Right hindlimb (tissue), 1 donor: ENCODE results near the gene WASL.

Source experiments
- DNase-seq: peaks from one replicate; pipeline ENCODE4 v3.0.0-alpha.2; 2018

WASL gene

DNA sequence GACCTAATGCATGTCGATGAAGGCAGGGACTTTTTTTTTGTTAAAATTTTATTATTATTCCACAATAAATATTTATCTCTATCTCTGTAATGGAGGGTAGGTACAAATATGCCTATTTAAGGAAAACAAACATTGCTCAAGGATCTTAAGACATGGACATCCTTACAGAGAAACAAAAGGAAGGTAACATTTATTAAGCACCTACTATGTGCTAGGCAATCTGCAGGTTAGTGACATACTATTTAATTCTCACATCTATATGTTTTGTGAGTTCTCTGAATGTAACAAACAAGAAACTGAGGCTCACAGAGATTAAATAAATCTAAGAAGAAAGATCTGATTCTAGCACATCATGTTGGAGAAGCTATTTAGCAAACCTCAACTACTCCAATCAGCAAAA, 61.1 kb downstream of the WASL start:
- DNase-seq = no peak

GRCh38 chr7:123687161-123687560, 61.6 kb downstream of the WASL start:
- DNase-seq = no peak

DNA sequence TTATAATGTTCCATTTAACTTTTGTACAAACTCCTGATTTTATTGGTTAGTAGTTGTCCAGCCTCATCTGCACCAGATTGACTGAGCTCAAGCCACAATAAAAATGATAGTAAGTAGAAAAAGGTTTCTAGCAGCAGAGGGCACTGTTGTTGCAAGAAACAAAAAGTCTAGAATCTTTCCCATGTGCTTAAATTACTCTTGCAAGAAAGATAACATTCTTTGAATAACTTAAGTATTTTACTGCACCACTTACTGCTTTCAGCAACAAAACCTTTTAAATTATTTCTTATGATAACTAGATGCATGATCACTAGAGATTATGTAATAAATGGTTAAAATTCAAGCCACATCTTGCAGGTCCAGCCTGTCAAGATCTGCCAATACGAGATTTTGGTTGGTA, 66.1 kb downstream of the WASL start:
- no peak for DNase-seq

DNA sequence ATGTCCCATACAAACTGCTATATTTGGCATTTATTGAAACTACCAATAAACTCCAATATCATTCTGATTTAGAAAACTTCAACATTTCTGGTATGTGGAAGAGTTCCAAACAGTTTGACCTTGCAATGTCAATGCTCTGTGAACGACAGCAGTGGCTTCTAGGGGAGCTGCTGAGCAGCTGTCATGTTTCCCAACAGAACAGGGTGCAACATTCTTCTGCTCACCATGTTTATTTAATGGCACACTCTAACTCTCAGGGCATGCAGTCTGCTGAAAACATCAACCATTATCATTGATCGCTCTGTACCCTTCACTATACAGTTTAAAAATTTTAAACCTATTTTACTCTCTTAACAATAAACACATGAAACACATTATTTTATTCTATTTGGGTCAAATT, 67.2 kb downstream of the WASL start:
- DNase-seq = no peak

- no peak for DNase-seq
Measured at GRCh38 chr7:123680580-123680979, 68.2 kb downstream of the WASL start.

DNA sequence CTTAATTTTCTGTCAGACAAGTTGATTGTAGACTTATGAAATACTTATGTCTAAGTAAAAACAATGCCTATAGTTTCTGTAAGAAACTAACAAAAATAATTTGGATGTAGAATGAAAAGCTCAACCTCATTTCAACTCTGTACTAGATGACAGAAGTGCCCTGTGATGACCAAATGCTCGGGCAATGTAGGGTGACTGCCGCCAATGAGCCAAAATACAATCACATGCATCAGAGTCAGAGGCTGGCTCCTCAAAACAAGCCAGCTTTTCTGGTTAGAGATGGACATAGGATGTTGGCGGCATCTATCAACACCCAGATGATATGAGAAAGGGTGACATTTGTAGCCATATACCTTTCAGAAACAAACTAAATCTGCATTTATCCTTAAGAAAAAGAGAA, 69.2 kb downstream of the WASL start:
- DNase-seq = no peak

GRCh38 chr7:123677061-123677715, 71.6 kb downstream of the WASL start:
- no peak for DNase-seq

- no peak for DNase-seq
Measured at GRCh38 chr7:123675181-123675473, 73.7 kb downstream of the WASL start.

GRCh38 chr7:123674399-123675180, 74.2 kb downstream of the WASL start:
- no peak for DNase-seq

DNA sequence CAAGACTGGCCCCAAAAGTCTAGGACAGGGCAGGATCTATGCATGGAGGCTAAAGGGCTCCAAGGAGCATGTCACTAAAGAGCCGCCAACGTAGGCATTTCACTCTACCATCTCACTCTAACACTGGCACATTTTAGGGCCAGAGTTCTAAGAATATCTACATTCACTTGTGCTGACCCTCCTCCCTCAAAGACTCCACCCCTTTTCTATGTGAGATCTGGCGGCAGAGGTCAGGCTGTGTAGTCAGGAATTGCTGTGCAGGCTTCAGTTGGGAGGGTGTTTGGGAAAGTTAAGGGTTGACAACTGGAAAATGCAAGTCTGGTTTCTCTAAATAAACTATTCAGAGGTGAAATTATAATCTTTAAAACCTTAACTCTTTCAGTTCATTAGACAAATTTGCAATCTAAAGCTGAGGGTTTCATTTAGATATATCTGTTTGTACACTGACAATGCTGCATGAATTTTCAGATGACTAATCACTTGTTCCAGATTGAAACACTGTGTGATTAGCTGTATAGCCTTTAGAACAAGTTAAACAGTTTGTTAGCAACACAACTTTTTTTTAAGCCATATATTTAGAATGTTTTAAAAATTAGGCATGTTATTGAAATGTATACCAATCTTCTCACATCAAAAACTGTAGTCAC, 74.9 kb downstream of the WASL start:
- no peak for DNase-seq

DNA sequence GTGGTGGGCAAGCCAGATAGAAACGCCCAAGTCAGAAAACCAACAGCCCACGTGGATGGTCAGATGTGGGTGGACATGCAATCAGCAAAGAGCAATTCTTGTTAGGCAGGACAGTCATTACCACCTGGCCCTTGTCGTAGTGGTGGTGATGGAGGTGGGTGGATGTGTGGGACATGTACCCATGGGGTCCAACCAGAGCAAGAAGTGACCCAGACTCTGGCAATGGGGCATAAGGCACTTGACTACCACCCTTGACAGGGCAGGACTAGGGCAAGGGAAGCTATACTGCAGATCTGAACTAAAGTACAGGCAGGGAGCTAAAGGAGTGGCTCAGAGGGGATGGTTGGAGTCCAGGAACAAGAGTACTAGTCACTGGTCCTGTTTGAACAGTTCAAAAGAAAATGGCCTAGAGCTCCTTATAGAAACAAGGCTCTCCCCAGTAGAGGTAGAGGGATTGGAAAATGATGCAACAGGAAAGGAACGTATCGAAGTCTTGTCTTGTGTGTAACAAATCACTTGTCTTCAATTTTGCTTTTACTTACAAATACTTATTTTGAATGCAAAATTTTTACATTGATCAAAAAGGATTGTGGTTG, 75.6 kb downstream of the WASL start:
- no peak for DNase-seq

GRCh38 chr7:123669485-123669884, 79.3 kb downstream of the WASL start:
- DNase-seq = no peak

- no peak for DNase-seq
Measured at GRCh38 chr7:123666492-123666891, 82.3 kb downstream of the WASL start.

- DNase-seq = no peak
Measured at GRCh38 chr7:123665896-123666295, 82.9 kb downstream of the WASL start.

DNA sequence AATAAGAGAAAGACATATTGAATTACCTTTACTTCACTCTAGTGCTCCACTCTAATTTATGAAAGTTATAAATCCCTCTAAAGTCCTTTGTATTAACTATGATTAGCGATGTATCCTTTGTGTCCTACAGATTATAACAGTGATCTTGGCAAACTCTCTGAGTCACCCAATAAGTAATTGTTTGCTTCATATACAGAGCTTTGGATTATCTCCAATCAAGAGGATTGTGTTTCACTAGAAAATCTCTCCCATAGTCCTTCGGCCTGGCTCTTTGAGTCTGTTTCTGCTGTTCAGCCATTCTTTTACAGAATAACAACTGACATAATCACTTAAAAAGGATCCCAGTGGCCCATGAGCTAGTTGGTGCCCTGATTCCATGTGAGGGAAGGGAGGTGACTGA, 83.6 kb downstream of the WASL start:
- DNase-seq = no peak

- DNase-seq = no peak
Measured at GRCh38 chr7:123663200-123663599, 85.6 kb downstream of the WASL start.

DNA sequence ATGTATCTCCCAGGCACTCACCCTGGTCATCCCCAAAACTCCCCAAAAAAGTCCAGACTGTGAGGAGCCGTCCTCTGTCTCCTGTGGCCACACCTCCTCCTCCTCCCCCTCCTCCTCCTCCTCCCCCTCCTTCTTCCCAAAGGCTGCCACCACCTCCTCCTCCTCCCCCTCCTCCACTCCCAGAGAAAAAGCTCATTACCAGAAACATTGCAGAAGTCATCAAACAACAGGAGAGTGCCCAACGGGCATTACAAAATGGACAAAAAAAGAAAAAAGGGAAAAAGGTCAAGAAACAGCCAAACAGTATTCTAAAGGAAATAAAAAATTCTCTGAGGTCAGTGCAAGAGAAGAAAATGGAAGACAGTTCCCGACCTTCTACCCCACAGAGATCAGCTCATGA, 86.0 kb downstream of the WASL start:
- no peak for DNase-seq

- DNase-seq = no peak
Measured at GRCh38 chr7:123662293-123662692, 86.5 kb downstream of the WASL start.

- DNase-seq = no peak
Measured at GRCh38 chr7:123661765-123662164, 87.0 kb downstream of the WASL start.

- DNase-seq = no peak
Measured at GRCh38 chr7:123660514-123661354, 88.1 kb downstream of the WASL start.

DNA sequence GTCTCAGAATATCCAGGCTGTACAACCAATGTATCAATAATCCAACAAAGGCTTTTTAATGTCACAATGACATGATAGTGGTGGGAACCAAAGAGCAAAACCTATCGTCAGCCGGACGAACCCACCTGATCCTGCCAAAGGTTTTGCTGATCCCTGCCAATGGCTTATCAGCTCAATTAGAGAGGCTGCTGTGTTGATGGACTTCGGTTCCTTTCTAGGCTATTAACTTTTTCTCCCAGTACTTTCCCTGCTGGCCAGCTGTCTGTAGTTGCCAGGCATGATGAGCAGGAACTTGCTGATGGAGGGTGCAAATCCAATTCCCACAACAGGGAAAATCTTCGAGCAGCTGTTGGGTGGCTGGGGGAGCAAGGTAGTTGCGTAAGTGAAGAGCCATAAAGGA, 90.8 kb downstream of the WASL start:
- DNase-seq = no peak

- DNase-seq = no peak
Measured at GRCh38 chr7:123657304-123657685, 91.5 kb downstream of the WASL start.
